ENCODE data around the gene INAFM1.
A peak's percentile ranks its signal among the peaks of the same experiment; 100 is the strongest.

The INAFM1 gene

DNA sequence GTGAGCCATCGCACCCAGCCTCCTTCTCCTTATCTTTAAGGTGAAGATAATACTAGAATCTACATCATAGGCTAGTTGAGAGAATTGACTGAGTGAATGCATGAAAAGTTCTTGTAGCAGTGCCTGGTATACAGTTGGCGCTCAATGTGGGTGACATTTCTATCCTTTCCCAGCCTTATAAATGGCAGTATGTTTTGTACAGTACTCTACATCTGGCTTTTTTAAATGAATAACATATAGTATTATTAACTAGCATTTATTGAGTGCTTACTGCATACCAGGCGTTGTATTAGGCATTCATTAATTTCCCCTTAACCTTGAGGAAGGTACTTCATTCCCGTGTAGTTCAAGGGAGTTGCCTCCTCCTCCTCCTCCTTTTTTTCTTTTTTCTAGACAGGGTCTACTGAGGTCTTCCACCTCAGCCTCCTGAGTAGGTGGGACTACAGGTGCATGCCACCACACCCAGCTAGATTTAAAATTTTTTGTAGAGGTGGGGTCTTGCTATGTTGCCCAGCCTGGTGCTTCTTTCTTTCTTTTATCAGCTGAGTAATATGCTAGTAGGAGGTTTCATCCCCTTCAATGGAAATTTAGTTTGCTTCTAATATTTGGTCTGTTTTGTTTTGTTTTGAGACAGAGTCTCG lies 37.8 kb downstream of the INAFM1 start:
- no peak for DNase-seq

DNA sequence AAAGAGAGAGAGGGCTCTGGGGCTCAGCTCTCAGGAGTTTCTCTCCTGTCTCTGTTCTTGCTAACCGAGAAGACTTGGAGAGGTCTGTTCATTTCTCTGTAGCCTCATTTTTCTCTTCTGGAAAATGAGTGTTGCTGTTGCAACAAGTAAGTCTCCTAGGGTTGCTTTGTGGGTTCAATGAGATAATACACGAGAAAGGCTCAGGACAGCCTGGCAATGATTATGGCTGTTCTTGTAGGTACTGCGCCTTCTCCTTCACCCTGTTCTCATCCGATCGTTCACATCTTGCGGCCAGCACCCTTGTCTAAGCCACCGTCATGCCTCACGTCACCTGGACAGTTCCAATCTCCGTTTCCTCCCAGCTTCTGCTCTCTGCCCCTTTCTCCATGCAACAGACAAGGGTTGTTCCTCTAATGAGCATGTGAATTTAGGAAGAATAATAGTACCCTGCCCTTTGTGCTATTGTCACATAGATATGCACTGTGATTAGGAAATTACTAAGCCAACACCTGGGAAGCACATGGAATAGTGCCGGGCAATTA lies 39.1 kb downstream of the INAFM1 start:
- DNase-seq: no peak

DNA sequence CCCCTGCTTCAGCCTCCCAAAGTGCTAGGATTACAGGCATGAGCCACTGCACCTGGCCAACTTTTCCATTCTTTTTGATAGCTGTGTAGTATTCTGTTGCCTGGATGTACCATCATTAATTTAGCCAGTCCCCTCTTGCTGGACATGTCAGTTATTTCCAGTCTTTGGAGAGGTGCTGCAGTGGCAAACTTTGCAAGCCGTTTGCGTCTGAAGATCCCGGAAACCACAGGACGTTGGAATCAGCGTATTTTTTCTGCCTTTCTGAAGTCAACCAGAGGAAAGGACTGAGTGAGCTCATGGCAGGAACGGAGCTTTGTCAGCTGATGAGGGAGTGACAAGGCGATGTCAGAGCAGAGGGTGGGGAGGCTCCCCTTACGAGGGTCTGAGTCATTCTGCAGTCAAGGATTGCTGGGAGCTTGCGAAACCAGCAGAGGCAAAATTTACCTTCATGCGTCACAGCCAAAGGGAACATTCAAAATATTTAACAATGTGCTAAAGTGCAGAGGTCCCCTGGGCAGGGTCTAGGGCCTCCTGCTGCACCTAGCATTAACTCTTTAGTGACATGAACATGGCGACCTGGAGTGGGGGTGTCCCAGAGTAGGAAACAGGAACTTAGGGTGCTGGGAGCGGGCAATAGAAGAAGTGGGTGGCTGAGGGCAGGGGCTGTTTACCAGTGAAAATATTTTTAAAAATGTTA lies 40.6 kb downstream of the INAFM1 start:
- DNase-seq: peak; percentile 36 to 63

DNA sequence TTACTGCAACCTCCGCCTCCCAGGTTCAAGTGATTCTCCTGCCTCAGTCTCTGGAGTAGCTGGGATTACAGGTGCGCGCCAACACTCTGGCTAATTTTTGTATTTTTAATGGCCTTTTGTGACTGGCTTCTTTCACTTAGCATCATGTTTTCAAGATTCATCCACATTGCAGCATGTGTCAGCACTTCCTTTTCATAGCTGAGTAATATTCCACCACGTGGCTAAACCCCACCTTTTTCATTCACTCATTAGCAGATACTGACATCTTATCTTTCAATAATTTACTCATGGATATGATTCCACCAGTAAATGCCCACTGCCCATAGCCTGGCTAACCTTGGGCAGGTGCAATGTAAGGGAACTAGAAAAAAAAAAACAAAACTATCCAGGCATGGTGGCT lies 41.8 kb downstream of the INAFM1 start:
- DNase-seq: no peak

DNA sequence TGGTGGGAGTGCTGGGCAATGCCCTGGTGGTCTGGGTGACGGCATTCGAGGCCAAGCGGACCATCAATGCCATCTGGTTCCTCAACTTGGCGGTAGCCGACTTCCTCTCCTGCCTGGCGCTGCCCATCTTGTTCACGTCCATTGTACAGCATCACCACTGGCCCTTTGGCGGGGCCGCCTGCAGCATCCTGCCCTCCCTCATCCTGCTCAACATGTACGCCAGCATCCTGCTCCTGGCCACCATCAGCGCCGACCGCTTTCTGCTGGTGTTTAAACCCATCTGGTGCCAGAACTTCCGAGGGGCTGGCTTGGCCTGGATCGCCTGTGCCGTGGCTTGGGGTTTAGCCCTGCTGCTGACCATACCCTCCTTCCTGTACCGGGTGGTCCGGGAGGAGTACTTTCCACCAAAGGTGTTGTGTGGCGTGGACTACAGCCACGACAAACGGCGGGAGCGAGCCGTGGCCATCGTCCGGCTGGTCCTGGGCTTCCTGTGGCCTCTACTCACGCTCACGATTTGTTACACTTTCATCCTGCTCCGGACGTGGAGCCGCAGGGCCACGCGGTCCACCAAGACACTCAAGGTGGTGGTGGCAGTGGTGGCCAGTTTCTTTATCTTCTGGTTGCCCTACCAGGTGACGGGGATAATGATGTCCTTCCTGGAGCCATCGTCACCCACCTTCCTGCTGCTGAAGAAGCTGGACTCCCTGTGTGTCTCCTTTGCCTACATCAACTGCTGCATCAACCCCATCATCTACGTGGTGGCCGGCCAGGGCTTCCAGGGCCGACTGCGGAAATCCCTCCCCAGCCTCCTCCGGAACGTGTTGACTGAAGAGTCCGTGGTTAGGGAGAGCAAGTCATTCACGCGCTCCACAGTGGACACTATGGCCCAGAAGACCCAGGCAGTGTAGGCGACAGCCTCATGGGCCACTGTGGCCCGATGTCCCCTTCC lies 45.5 kb downstream of the INAFM1 start:
- no peak for DNase-seq

DNA sequence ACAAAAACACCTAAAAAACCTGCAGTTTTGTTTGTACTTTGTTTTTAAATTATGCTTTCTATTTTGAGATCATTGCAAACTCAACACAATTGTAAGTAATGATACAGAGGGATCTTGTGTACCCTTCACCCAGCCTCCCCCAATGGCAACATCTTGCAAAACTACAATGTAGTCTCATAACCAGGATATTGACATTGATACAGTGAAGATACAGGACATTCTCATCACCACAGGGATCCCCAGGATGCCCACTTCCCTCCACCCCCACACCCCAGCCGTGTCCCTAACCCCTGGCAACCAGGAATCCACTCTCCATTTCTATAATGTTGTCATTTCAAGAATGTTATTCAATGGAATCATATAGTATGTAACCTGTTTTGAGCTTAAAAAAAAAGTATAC lies 46.9 kb downstream of the INAFM1 start:
- DNase-seq: no peak

DNA sequence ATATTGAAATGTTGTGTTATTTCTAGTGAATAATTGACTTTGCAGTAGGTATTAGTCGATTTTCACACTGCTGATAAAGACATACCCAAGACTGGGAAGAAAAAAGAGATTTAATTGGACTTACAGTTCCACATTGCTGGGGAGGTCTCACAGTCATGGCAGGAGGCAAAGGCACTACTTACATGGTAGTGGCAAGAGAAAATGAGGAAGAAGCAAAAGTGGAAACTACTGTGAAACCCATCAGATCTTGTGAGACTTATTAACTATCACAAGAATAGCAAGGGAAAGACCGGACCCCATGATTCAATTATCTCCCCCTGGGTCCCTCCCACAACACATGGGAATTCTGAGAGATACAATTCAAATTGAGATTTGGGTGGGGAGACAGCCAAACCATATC lies 47.4 kb downstream of the INAFM1 start:
- no peak for DNase-seq

DNA sequence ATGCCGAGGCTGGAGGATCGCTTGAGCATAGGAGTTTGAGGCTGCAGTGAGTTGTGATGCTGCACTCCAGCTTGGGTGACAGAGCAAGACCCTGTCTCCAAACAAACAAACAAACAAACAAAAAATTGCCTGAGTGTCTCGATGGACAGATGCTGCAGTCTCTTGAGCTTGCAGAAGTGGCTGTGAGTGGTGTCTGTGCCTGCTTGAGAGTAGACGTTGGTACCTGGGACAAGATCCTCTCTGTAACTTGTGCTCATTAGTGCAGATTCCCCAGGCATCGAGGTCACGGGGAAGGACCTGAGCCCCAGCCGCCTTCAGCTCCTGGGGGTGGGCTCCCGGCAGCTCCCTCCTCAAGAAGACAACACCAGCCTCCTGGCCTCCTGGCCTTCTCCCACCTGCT lies 48.7 kb downstream of the INAFM1 start:
- DNase-seq: no peak

DNA sequence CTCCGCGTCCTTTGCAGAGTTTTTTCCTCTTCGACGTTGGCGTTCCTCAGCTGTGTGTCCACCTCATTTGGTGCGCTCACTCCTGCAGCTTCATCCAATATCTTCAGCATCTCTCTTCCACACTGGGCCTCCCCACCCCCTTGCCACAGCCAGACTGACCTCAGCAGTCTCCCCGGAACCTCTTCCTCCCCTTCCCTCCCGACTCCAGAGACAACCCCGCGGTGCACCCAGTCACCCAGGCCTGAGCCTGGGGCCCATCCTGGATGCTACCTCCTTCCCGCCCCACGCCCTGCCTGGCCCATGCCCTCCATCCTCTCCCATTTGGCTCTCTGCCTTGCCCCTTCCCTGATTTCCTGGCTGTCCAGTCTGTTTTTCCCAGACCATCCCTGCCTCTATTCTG lies 49.2 kb downstream of the INAFM1 start:
- DNase-seq: no peak

DNA sequence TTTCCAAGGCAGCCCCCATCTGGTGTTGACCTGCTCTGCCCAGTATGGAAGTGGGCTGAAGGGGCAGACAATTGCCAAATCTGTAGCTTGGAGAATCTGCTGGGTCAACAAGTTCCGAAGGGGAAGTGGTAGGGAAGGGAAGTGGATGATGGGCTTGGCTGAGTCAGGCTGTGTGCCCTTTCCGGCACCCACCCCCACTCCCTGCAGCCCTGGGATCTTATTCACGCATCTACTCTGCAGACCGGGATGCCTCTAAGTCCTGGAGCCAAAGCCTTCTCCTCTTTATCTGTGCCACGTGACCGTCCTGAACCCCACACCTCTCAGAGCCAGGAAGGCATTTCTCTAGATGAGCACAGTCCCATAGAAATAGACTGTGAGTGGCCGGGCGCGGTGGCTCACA lies 49.8 kb downstream of the INAFM1 start:
- DNase-seq: no peak

Measured in SW 1271 (cell line).